NCI-H187 treated with DMSO at 0.1 percent for 48 hours (cell line): ENCODE data around the gene OSBPL1A.

ENCODE experiments used
- DNase-seq: peaks from one replicate; lab custom pipeline; 2025; lab: John Stamatoyannopoulos, UW

The OSBPL1A gene

DNA sequence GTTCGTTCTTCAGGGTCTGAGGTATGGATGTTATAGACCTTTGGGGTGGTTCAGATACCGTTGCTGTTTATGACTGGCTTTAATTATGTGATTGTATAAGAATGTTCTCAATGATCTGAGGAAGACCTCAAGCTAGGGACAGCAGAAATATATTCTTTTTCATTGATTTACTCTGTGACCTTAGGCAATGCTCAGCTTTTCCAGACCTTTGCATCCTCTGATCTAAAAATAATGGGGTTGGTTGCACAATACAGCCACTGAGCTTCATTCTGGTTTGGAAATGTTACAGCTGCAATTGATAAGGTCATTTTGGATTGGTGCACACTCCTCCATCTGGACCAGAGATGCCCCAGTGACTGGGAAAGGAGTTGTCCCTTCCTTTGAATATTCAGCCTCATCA, 276.0 kb downstream of the OSBPL1A start:
- no peak for DNase-seq

- no peak for DNase-seq
These were observed 276.9 kb downstream of the OSBPL1A start for GRCh38 chr18:24120676-24121075.

GRCh38 chr18:24118750-24119577, 278.7 kb downstream of the OSBPL1A start:
- peak; percentile 29 for DNase-seq

DNA sequence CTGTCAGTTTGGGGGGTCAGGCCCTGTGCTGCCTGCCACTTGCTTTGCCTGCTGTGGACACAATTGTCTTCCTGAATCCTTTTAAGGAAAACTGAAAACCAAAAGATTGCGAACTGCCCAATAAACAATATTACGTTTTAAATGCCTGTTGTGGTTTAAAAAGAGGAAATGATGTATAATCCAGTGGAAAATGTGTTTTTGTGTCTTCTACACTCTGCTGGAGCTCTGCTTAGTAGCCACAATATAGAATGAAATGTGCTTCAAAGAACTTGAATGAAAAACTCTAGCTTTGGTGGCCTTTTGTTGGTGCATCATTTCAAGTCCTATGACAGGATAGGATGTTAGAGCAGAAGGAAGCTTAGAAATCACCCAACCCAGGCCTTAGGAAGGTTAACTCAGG, 282.0 kb downstream of the OSBPL1A start:
- no peak for DNase-seq

DNA sequence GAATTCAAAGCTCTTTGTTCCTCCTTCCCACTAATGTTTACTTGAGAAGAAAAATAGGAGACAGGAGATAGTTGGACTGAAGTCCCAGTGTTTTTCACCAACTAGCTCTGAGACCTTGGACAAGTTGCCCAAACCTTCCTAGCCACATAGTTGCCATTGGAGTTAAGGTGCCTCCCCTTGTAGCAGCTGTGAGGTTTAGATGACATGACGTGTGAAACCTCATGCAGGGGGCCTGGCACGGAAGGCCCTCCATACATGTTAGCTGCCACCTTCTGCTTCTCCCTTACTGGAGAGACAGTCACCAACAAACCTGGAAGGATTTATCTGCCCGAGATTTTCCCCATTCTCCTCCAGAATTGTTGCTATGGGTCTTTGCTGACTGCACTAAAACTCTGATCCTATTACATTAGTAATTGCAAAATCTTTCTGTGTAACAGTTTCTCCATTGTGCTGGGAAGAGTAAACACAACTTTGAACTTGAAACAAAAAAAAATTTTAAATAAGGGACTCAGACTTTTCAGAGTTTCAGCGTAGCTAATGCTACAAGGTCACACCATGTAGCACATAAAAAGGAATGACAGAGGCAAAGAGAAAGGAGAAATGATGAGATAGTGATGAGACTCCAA, 282.6 kb downstream of the OSBPL1A start:
- DNase-seq, result no peak

- no peak for DNase-seq
These were observed 284.6 kb downstream of the OSBPL1A start for GRCh38 chr18:24112874-24113615.

- DNase-seq, result no peak
These were observed 285.2 kb downstream of the OSBPL1A start for GRCh38 chr18:24112464-24112863.
